ENCODE measurements around the gene MRGPRE.

MRGPRE gene

GRCh38 chr11:3237119-3237518, 4.9 kb upstream of the MRGPRE start:
- Histone ChIP-seq H3K79me2 (ENCODE audit: insufficient read depth, low read length) (no peaks in the 10 kb centered on the region), H3K9ac (ENCODE audit: low read depth, low read length) (no peak overlapping the region), H3K9me3 (ENCODE audit: insufficient read depth, low read length, severe bottlenecking) (no peaks in the 10 kb centered on the region), H3K4me1 (ENCODE audit: insufficient read depth, low read length) (no peaks in the 10 kb centered on the region), H4K20me1 (ENCODE audit: insufficient read depth, low read length) (no peaks in the 10 kb centered on the region), H3K27ac (ENCODE audit: low read length) (no peak overlapping the region), H3K27me3 (ENCODE audit: insufficient read depth, low read length, poor library complexity) (peaks cover 8% of the 10 kb centered on the region), H3K36me3 (ENCODE audit: insufficient read depth, low read length) (no peaks in the 10 kb centered on the region), H2AFZ (ENCODE audit: low read depth, low read length) (no peak overlapping the region), H3K4me2 (ENCODE audit: insufficient read depth, low read length) (no peak overlapping the region), H3K4me3 (ENCODE audit: low read depth in 1 of 2, low read length in 2 of 2) (no peak overlapping the region)
- ATAC-seq (ENCODE audit: insufficient read depth, low read depth), result no peak
- TF ChIP-seq CTCF (IDR thresholded peaks at IDR 0.05; ENCODE audit: borderline replicate concordance, extremely low read depth, low read length, poor library complexity, severe bottlenecking) (no peak), EZH2 (IDR thresholded peaks at IDR 0.05; ENCODE audit: borderline replicate concordance, low read depth, low read length, severe bottlenecking) (no peak)
- DNase-seq, result no peak

GRCh38 chr11:3234846-3235245, 2.6 kb upstream of the MRGPRE start:
- H3K4me1 ChIP-seq (ENCODE audit: insufficient read depth, low read length), result no peaks in the 10 kb centered on the region
- H2AFZ ChIP-seq (ENCODE audit: low read depth, low read length), result no peak overlapping the region
- H3K36me3 ChIP-seq (ENCODE audit: insufficient read depth, low read length), result no peaks in the 10 kb centered on the region
- ATAC-seq (ENCODE audit: insufficient read depth, low read depth), result no peak
- H3K27ac ChIP-seq (ENCODE audit: low read length), result no peak overlapping the region
- no peaks in the 10 kb centered on the region for H3K79me2 ChIP-seq (ENCODE audit: insufficient read depth, low read length)
- no peak overlapping the region for H3K4me3 ChIP-seq (ENCODE audit: low read depth in 1 of 2, low read length in 2 of 2)
- H3K9me3 ChIP-seq (ENCODE audit: insufficient read depth, low read length, severe bottlenecking), result no peaks in the 10 kb centered on the region
- no peak for TF ChIP-seq CTCF (IDR thresholded peaks at IDR 0.05; ENCODE audit: borderline replicate concordance, extremely low read depth, low read length, poor library complexity, severe bottlenecking)
- no peak for TF ChIP-seq EZH2 (IDR thresholded peaks at IDR 0.05; ENCODE audit: borderline replicate concordance, low read depth, low read length, severe bottlenecking)
- no peak overlapping the region for H3K9ac ChIP-seq (ENCODE audit: low read depth, low read length)
- no peak for DNase-seq
- no peaks in the 10 kb centered on the region for H4K20me1 ChIP-seq (ENCODE audit: insufficient read depth, low read length)
- no peak overlapping the region for H3K4me2 ChIP-seq (ENCODE audit: insufficient read depth, low read length)
- peaks cover 8% of the 10 kb centered on the region for H3K27me3 ChIP-seq (ENCODE audit: insufficient read depth, low read length, poor library complexity)

- no peaks in the 10 kb centered on the region for H3K79me2 ChIP-seq (ENCODE audit: insufficient read depth, low read length)
- no peak overlapping the region for H3K27ac ChIP-seq (ENCODE audit: low read length)
- no peaks in the 10 kb centered on the region for H4K20me1 ChIP-seq (ENCODE audit: insufficient read depth, low read length)
- TF ChIP-seq EZH2 (IDR thresholded peaks at IDR 0.05; ENCODE audit: borderline replicate concordance, low read depth, low read length, severe bottlenecking) (no peak), CTCF (IDR thresholded peaks at IDR 0.05; ENCODE audit: borderline replicate concordance, extremely low read depth, low read length, poor library complexity, severe bottlenecking) (no peak)
- H3K4me2 ChIP-seq (ENCODE audit: insufficient read depth, low read length), result no peak overlapping the region
- no peak for DNase-seq
- H3K4me1 ChIP-seq (ENCODE audit: insufficient read depth, low read length), result no peaks in the 10 kb centered on the region
- ATAC-seq (ENCODE audit: insufficient read depth, low read depth), result no peak
- no peaks in the 10 kb centered on the region for H3K36me3 ChIP-seq (ENCODE audit: insufficient read depth, low read length)
- peaks cover 5% of the 10 kb centered on the region for H3K27me3 ChIP-seq (ENCODE audit: insufficient read depth, low read length, poor library complexity)
- no peak overlapping the region for H3K4me3 ChIP-seq (ENCODE audit: low read depth in 1 of 2, low read length in 2 of 2)
- no peak overlapping the region for H3K9ac ChIP-seq (ENCODE audit: low read depth, low read length)
- H3K9me3 ChIP-seq (ENCODE audit: insufficient read depth, low read length, severe bottlenecking), result no peaks in the 10 kb centered on the region
- no peak overlapping the region for H2AFZ ChIP-seq (ENCODE audit: low read depth, low read length)
Observed at GRCh38 chr11:3232956-3233355, 739 bp upstream of the MRGPRE start.

GRCh38 chr11:3231550-3231850, 717 bp downstream of the MRGPRE start:
- ATAC-seq (ENCODE audit: insufficient read depth, low read depth), result peak; percentile 35; the same call in 1 of the 3 replicates
- H3K9me3 ChIP-seq (ENCODE audit: insufficient read depth, low read length, severe bottlenecking), result no peaks in the 10 kb centered on the region
- H2AFZ ChIP-seq (ENCODE audit: low read depth, low read length), result no peak overlapping the region
- DNase-seq, result no peak
- no peak overlapping the region for H3K27ac ChIP-seq (ENCODE audit: low read length)
- H3K4me2 ChIP-seq (ENCODE audit: insufficient read depth, low read length), result no peak overlapping the region
- H4K20me1 ChIP-seq (ENCODE audit: insufficient read depth, low read length), result no peaks in the 10 kb centered on the region
- H3K9ac ChIP-seq (ENCODE audit: low read depth, low read length), result no peak overlapping the region
- H3K4me3 ChIP-seq (ENCODE audit: low read depth in 1 of 2, low read length in 2 of 2), result no peak overlapping the region
- peaks cover 5% of the 10 kb centered on the region for H3K27me3 ChIP-seq (ENCODE audit: insufficient read depth, low read length, poor library complexity)
- H3K4me1 ChIP-seq (ENCODE audit: insufficient read depth, low read length), result no peaks in the 10 kb centered on the region
- no peaks in the 10 kb centered on the region for H3K79me2 ChIP-seq (ENCODE audit: insufficient read depth, low read length)
- H3K36me3 ChIP-seq (ENCODE audit: insufficient read depth, low read length), result no peaks in the 10 kb centered on the region
- TF ChIP-seq CTCF (IDR thresholded peaks at IDR 0.05; ENCODE audit: borderline replicate concordance, extremely low read depth, low read length, poor library complexity, severe bottlenecking), result no peak
- no peak for TF ChIP-seq EZH2 (IDR thresholded peaks at IDR 0.05; ENCODE audit: borderline replicate concordance, low read depth, low read length, severe bottlenecking)
